ENCODE measurements around the gene CANX.

GRCh38 chr5:179700401-179700918 lies 1.7 kb downstream of the CANX start:
- TF ChIP-seq POLR2A (IDR thresholded peaks at IDR 0.05): no peak
- no peak for TF ChIP-seq CTCF (IDR thresholded peaks at IDR 0.05)

Measured in sigmoid colon (tissue), 3 donors.